ENCODE data around the gene CAMTA1. TPM values are rescaled to one million over a fixed set of nuclear protein-coding genes. Genes with fewer than 3 reads are reported as not detected.

The CAMTA1 gene
- polyA plus RNA-seq, 1 donor (not counting 4 experiments of a cell fraction or from before 2014, with no cell fraction given), result 51.4 TPM

DNA sequence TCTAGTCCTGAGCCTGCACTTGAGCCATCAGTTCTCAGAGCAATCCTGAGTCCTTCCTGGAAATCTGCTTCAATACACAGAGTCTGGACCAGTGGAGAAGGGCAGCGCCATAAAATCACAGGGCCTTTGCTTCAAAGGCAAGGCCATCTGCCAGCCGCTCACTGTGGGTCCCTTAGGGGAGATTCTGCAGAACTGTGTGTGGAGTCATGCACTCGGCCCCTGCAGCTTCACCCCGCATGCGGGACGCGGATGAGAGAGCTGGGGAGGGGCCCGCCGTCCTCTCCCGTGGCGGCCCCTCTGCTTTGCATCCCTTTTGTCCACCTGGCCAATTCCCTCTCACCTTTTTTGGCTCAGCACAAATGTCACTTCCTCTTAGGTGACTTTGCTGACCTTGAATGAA, 674.7 kb downstream of the CAMTA1 start:
- dilution Hi-C loops (cut with MboI; ENCODE audit: extremely low pct_ligation_motif_present, low sequenced_read_pairs), result no loop called here

DNA sequence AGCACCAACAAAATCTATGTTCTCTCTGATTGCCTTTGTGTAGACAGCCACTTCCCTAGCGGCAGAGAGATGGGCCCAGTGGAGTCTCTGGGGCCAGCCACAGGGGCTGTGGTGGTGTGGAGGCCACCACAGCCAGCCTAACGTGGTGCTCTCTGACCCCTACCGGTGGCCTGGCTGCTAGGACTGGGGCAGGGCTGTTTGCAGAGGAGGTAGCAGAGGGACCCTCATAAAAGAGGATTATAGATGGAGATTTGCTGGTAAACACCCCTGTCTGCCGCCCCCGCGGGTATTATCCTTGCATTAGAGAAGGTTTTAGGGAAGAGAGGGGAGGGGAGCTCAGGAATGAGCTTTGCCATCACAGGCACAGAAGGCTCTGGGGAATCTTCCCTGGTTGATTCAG, 675.6 kb downstream of the CAMTA1 start:
- H3K4me2 ChIP-seq (ENCODE audit: control insufficient read depth, extremely low read depth, insufficient read depth, low read depth, low read length), result no peak overlapping the region
- no peak overlapping the region for H2AFZ ChIP-seq (ENCODE audit: control insufficient read depth, low read length)
- no peaks in the 10 kb centered on the region for H3K79me2 ChIP-seq (ENCODE audit: control insufficient read depth, insufficient read depth, low read length)
- no peaks in the 10 kb centered on the region for H3K9me1 ChIP-seq (ENCODE audit: control insufficient read depth, extremely low read depth, insufficient read depth, low read length)
- no peak for DNase-seq (ENCODE audit: low read depth, low spot score)
- peaks cover 26% of the 10 kb centered on the region for H3K27me3 ChIP-seq (ENCODE audit: control insufficient read depth, extremely low read depth, insufficient read depth, low read length)
- no peaks in the 10 kb centered on the region for H3K9me3 ChIP-seq (ENCODE audit: control insufficient read depth, low read depth, low read length)
- peaks cover 19% of the 10 kb centered on the region for H3K4me1 ChIP-seq (ENCODE audit: control insufficient read depth, extremely low read depth, insufficient read depth, low read length)
- no peaks in the 10 kb centered on the region for H3K36me3 ChIP-seq (ENCODE audit: control insufficient read depth in 2 of 2, extremely low read depth in 1 of 2, insufficient read depth in 2 of 2, low read length in 2 of 2)
- no peak overlapping the region for H3K4me3 ChIP-seq (ENCODE audit: control insufficient read depth in 2 of 3, extremely low read depth in 1 of 3, insufficient read depth in 2 of 3, low read depth in 1 of 3, low read length in 3 of 3)
- H4K20me1 ChIP-seq (ENCODE audit: control insufficient read depth, extremely low read depth, insufficient read depth, low read length), result no peaks in the 10 kb centered on the region
- no peak overlapping the region for H3K9ac ChIP-seq (ENCODE audit: control insufficient read depth, extremely low read depth, insufficient read depth, low read length)
- dilution Hi-C loops (cut with MboI; ENCODE audit: extremely low pct_ligation_motif_present, low sequenced_read_pairs), result no loop called here
- no peak overlapping the region for H3K27ac ChIP-seq (ENCODE audit: control insufficient read depth, insufficient read depth, low read length)
- FAIRE-seq, result no peak
- no peak for TF ChIP-seq EZH2 (IDR thresholded peaks at IDR 0.05; ENCODE audit: low read length)
- TF ChIP-seq, protein P1, sequence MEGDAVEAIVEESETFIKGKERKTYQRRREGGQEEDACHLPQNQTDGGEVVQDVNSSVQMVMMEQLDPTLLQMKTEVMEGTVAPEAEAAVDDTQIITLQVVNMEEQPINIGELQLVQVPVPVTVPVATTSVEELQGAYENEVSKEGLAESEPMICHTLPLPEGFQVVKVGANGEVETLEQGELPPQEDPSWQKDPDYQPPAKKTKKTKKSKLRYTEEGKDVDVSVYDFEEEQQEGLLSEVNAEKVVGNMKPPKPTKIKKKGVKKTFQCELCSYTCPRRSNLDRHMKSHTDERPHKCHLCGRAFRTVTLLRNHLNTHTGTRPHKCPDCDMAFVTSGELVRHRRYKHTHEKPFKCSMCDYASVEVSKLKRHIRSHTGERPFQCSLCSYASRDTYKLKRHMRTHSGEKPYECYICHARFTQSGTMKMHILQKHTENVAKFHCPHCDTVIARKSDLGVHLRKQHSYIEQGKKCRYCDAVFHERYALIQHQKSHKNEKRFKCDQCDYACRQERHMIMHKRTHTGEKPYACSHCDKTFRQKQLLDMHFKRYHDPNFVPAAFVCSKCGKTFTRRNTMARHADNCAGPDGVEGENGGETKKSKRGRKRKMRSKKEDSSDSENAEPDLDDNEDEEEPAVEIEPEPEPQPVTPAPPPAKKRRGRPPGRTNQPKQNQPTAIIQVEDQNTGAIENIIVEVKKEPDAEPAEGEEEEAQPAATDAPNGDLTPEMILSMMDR (optimal IDR thresholded peaks at IDR 0.05 in 1 of 3, IDR thresholded peaks at IDR 0.05 in 1 of 3, conservative IDR thresholded peaks at IDR 0.05 in 1 of 3; ENCODE audit: extremely low read depth in 1 of 3, insufficient read depth in 2 of 3, low read length in 3 of 3), result no peak

More for the DNA sequence above, 674.7 kb downstream of the CAMTA1 start:
- no peak overlapping the region for H3K4me2 ChIP-seq (ENCODE audit: control insufficient read depth, extremely low read depth, insufficient read depth, low read depth, low read length)
- H3K27me3 ChIP-seq (ENCODE audit: control insufficient read depth, extremely low read depth, insufficient read depth, low read length), result peaks cover 26% of the 10 kb centered on the region
- no peak for FAIRE-seq
- no peaks in the 10 kb centered on the region for H3K79me2 ChIP-seq (ENCODE audit: control insufficient read depth, insufficient read depth, low read length)
- H3K36me3 ChIP-seq (ENCODE audit: control insufficient read depth in 2 of 2, extremely low read depth in 1 of 2, insufficient read depth in 2 of 2, low read length in 2 of 2), result no peaks in the 10 kb centered on the region
- no peak overlapping the region for H3K9ac ChIP-seq (ENCODE audit: control insufficient read depth, extremely low read depth, insufficient read depth, low read length)
- DNase-seq (ENCODE audit: low read depth, low spot score), result no peak
- TF ChIP-seq, protein P1 (optimal IDR thresholded peaks at IDR 0.05 in 1 of 3, IDR thresholded peaks at IDR 0.05 in 1 of 3, conservative IDR thresholded peaks at IDR 0.05 in 1 of 3; ENCODE audit: extremely low read depth in 1 of 3, insufficient read depth in 2 of 3, low read length in 3 of 3), result no peak
- TF ChIP-seq EZH2 (IDR thresholded peaks at IDR 0.05; ENCODE audit: low read length), result no peak
- H2AFZ ChIP-seq (ENCODE audit: control insufficient read depth, low read length), result no peak overlapping the region
- no peaks in the 10 kb centered on the region for H3K9me3 ChIP-seq (ENCODE audit: control insufficient read depth, low read depth, low read length)
- no peaks in the 10 kb centered on the region for H3K9me1 ChIP-seq (ENCODE audit: control insufficient read depth, extremely low read depth, insufficient read depth, low read length)
- no peak overlapping the region for H3K27ac ChIP-seq (ENCODE audit: control insufficient read depth, insufficient read depth, low read length)
- H3K4me1 ChIP-seq (ENCODE audit: control insufficient read depth, extremely low read depth, insufficient read depth, low read length), result peaks cover 28% of the 10 kb centered on the region
- H3K4me3 ChIP-seq (ENCODE audit: control insufficient read depth in 2 of 3, extremely low read depth in 1 of 3, insufficient read depth in 2 of 3, low read depth in 1 of 3, low read length in 3 of 3), result no peak overlapping the region
- no peaks in the 10 kb centered on the region for H4K20me1 ChIP-seq (ENCODE audit: control insufficient read depth, extremely low read depth, insufficient read depth, low read length)

Data from keratinocyte (primary cell).